ENCODE measurements around the gene MINDY2.

MINDY2 gene

GRCh38 chr15:58908550-58909309 is 137.6 kb downstream of the MINDY2 start:
- Histone ChIP-seq H3K4me1 (no peaks in the 10 kb centered on the region), H3K27me3 (no peaks in the 10 kb centered on the region), H3K36me3 (peaks cover 44% of the 10 kb centered on the region), H3K4me3 (ENCODE audit: low read depth, low read length) (no peak overlapping the region), H3K9me3 (no peaks in the 10 kb centered on the region)
- no peak for DNase-seq
- TF ChIP-seq, protein P1, sequence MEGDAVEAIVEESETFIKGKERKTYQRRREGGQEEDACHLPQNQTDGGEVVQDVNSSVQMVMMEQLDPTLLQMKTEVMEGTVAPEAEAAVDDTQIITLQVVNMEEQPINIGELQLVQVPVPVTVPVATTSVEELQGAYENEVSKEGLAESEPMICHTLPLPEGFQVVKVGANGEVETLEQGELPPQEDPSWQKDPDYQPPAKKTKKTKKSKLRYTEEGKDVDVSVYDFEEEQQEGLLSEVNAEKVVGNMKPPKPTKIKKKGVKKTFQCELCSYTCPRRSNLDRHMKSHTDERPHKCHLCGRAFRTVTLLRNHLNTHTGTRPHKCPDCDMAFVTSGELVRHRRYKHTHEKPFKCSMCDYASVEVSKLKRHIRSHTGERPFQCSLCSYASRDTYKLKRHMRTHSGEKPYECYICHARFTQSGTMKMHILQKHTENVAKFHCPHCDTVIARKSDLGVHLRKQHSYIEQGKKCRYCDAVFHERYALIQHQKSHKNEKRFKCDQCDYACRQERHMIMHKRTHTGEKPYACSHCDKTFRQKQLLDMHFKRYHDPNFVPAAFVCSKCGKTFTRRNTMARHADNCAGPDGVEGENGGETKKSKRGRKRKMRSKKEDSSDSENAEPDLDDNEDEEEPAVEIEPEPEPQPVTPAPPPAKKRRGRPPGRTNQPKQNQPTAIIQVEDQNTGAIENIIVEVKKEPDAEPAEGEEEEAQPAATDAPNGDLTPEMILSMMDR (IDR thresholded peaks at IDR 0.05; ENCODE audit: low read depth, low read length), result no peak

DNA sequence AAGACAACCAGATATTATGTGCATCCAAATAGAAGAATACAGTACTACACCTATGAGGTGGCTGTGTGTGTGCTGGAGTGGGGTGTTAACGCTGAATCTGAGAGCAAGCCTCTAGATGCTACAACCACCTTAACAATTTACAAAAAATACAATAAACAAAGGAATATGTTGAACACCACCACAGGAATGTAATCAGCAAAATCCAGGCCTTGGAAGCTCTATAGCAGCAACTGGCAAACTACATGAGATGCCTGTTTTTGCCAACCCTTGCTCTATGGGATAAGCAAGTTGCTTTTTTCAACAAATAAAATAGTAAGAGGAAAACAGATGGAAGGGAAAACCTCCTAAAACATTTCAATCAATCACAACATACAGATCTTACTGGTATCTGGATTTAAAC is 138.5 kb downstream of the MINDY2 start:
- TF ChIP-seq, protein P1 (IDR thresholded peaks at IDR 0.05; ENCODE audit: low read depth, low read length), result no peak
- no peak for DNase-seq
- no peaks in the 10 kb centered on the region for H3K27me3 ChIP-seq
- no peak overlapping the region for H3K4me3 ChIP-seq (ENCODE audit: low read depth, low read length)
- no peaks in the 10 kb centered on the region for H3K4me1 ChIP-seq
- H3K9me3 ChIP-seq, result no peaks in the 10 kb centered on the region
- H3K36me3 ChIP-seq, result peaks cover 52% of the 10 kb centered on the region

GRCh38 chr15:58910456-58910855 is 139.4 kb downstream of the MINDY2 start:
- TF ChIP-seq, protein P1 (IDR thresholded peaks at IDR 0.05; ENCODE audit: low read depth, low read length), result no peak

More at GRCh38 chr15:58910456-58910855, 139.4 kb downstream of the MINDY2 start:
- Histone ChIP-seq H3K27me3 (no peaks in the 10 kb centered on the region), H3K4me1 (no peaks in the 10 kb centered on the region), H3K9me3 (no peaks in the 10 kb centered on the region), H3K4me3 (ENCODE audit: low read depth, low read length) (no peak overlapping the region), H3K36me3 (peaks cover 59% of the 10 kb centered on the region)
- DNase-seq, result no peak
